ENCODE results near the gene EDN2. TPM values are rescaled to one million over a fixed set of nuclear protein-coding genes. Genes with fewer than 3 reads are reported as not detected.

EDN2 gene
- total RNA-seq, 1 experiment from 2014 or later = not detected

GRCh38 chr1:41438711-41439110 lies 45.8 kb downstream of the EDN2 start:
- no peak for DNase-seq (ENCODE audit: low read depth)

- DNase-seq (ENCODE audit: low read depth) = no peak
Measured at GRCh38 chr1:41437011-41437355, 47.5 kb downstream of the EDN2 start.

- no peak for DNase-seq (ENCODE audit: low read depth)
Measured at GRCh38 chr1:41436281-41437010, 48.0 kb downstream of the EDN2 start.

GRCh38 chr1:41435570-41436178 lies 48.8 kb downstream of the EDN2 start:
- DNase-seq (ENCODE audit: low read depth) = no peak

- DNase-seq (ENCODE audit: low read depth) = peak; percentile 59
Measured at GRCh38 chr1:41434748-41435449, 49.6 kb downstream of the EDN2 start.

DNA sequence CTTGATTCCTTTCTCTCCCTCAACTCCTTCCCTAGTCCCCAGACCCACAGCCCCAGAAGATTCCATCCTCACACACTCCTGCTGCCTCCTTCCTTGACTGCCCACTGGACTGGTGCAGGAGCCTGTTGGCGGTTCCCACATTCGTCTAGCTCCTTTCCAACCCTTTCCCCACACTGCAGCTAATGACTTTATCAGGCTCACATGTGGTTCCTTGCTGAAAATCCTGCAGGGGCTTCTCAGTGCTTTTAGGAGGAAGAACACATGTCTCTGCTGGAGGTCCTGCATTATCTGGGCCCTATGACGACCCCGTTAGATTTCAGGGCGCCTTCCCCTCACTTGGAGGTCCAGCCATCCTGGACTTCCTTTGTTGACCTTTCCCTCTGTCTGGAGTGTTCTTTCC lies 50.2 kb downstream of the EDN2 start:
- DNase-seq (ENCODE audit: low read depth) = no peak

DNA sequence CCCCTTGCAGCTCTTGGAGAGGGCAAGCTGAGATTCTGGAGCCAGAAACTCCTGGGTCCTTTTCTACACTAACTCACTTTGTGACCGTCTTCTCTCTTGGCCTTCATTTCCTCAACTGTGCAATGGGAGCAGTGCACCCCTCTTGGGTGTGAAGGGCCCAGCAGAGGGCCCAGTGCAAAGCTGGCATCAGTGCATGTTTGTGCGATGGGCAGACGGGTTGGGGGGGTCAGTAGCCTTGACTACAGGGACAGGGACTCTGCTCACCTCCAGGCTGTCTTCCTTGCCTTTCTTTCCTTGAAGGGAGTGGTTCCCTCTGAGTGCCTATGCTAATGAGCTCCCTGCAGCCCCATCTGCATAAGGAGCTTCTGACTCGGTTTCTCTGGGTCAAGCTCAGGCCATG lies 51.0 kb downstream of the EDN2 start:
- no peak for DNase-seq (ENCODE audit: low read depth)

DNA sequence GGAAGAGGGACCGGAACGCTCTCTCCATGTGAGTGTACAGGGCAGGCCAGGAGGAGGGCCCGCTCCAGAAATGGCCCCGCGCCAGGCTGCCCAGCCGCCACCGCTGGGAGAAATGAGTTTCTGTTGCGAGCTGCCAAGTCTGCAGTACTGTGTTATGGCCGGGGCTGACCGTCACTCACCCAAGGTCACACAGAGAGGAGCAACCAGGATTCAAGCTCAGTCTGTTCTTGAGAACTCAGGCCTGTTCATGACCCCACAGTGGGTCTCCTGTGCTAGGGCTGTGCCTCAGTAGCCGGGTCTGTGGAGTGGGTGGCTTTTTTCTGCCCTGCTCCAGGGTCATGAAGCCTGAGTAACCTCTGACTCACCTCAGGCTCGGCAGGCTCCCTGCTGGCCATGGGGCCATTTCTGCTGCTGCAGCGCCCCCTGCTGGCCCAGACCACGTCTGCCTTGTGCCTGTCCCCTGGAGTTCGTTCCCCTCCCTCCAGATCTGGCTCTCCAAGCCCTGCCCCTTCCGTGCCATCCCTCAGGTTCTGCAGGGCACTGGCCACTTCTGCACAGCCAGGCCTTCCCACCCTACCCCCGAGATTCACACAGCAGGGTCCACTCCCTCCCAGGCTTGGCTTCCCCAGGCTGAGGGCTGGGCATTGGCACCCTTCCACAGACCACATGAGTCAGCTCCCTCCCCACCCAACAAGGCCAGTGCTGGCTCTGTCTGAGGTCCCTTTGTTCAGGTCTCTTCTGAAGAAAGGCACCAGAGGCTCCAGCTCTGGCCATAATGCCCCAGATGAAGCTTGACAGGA lies 51.8 kb downstream of the EDN2 start:
- peak; percentile 96 for DNase-seq (ENCODE audit: low read depth)

DNA sequence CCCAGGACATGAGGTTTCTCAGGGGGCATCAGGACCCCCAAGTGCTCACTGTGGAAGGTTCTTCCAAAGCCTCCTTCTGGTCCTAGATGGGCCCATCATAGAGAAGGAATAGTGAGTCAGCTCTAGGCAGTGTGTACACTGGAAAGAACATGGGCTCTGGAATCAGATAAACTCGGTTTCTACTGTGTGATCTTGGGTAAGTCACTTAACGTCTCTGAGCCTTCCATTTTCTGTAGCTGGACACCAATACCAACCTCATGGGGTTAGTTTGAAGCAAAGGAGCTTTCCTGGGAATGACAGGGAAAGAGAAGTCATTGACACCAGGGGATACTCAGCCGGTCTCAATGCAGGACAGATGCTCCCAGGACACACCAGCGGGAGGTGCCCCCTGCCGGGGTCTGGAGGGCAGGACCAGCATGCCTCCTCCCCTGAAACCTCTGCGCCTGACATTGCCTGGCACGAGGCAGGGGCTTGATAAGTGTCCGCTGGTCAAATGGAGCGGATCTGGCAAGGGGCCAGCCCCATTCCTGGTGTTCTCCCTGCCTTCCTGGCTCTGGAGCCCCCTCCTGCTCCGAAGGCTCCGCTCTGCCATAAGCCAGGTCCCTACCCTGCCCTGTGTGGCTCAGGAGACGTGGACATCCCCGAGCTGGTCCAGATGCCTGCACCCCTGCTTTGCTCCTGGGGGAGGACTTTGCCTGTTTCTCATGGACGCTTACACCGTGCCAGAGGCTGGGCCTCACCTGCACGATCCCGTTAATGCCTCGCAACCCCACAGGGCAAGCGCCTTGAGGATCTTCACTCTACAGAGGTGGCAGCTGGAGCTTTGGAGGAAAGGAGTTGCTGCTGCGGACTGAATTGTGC lies 52.8 kb downstream of the EDN2 start:
- no peak for DNase-seq (ENCODE audit: low read depth)

DNA sequence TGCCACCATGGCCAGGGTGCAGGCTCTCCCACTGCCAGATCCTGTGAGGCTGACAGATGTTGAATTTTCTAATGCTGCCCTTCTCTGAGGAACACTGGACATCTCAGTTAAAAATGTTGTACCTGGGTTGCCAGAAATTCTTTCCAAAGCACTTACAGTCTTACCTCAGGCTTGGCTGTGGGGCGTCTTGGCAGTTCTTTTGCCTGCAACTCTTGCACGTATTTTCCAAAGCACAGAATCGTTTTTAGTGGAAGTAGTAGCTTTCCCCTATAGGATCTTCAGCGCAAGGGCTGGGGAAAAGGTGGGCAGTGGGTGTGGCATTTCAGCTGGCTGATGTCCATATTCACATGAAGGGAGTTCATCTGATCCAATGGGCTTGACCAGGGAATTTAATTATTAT lies 53.9 kb downstream of the EDN2 start:
- DNase-seq (ENCODE audit: low read depth) = no peak

DNA sequence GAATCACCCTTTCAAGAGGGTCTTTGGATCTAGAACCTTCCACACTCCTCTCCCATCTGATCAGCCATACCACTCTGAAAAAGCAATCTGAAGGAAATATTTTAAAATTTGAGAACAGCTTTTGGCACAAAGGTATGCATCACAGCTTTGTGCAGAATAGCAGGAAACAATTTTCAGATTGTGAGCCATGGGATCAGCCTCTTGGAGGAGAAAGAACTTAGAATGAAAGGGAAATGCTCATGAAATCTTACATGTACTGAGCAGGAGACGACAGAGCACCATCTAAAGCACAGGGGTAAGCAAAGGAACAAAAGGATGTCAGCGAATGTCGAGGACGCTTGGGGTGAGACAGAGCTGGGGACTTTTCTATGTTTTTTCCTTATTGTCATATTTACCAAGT lies 54.4 kb downstream of the EDN2 start:
- DNase-seq (ENCODE audit: low read depth) = no peak

GRCh38 chr1:41429641-41430035 lies 54.8 kb downstream of the EDN2 start:
- no peak for DNase-seq (ENCODE audit: low read depth)

Other genes starting within 250 kb of the EDN2 start
- gene SCMH1, start 242.4 kb downstream of the EDN2 start, total RNA-seq (2014; rRNA removed; shearing (Covaris generic)) = 17.1 and 24.6 TPM in 2 replicates
- gene FOXO6, start 123.2 kb downstream of the EDN2 start, total RNA-seq (2014; rRNA removed; shearing (Covaris generic)) = not detected in 2 replicates